Kidney epithelial cell (primary cell): Measurements from ENCODE around the gene PLCG2. TPM values are rescaled to one million over a fixed set of nuclear protein-coding genes. Genes with fewer than 3 reads are reported as not detected.

ENCODE experiments used
- DNase-seq: peaks from one replicate; pipeline ENCODE4 v3.0.0-alpha.2; 2010; ENCODE audit warnings: low read depth
- H3K27me3 ChIP-seq: 2 replicates; pipeline ENCODE4 v1.6.0; 2011; ENCODE audit warnings: low read length; ENCODE audit not compliant: control insufficient read depth, insufficient read depth
- H3K36me3 ChIP-seq: 2 replicates; pipeline ENCODE4 v1.5.1; 2011; ENCODE audit warnings: low read length; ENCODE audit not compliant: control insufficient read depth, insufficient read depth
- H3K4me3 ChIP-seq: 2 replicates; pipeline ENCODE4 v1.5.1; 2011; ENCODE audit warnings: low read depth, mild to moderate bottlenecking, control low read depth, low read length
- total RNA-seq: library from RNA; depleted of rRNA; stranded (reverse); fragments of >200 nt; gene quantifications from 2 replicates; pipeline ENCODE4 v1.2.3, GENCODE V29; 2015
- TF ChIP-seq, protein P1 (sequence below): IDR thresholded peaks from 2 replicates; pipeline ENCODE4 v1.5.1; 2011; ENCODE audit warnings: mild to moderate bottlenecking, moderate library complexity, low read length, control low read depth, inconsistent platforms; ENCODE audit not compliant: insufficient read depth, poor library complexity, severe bottlenecking

PLCG2 gene
- total RNA-seq, 1 donor from 2014 or later = 17.3 TPM

DNA sequence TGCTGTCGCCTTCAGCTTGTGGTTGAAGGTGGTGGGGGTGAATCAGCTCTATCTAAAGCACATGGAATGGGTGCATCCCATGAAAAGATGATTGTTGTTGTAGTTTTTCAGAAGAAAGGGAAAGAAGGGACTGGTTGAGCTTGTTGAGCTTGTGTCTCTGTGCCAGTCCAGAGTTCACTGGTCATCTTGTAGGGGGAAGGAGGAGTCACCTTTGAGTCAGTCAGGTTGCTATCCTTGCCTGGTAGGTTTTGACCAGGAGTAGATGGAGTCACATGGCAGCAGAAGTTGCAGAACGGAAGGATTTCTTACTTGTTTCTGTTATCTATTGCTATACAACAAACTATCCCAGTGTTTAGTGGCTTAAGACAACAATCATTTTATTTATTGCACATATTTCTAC lies 73.3 kb downstream of the PLCG2 start:
- DNase-seq = no peak
- H3K4me3 ChIP-seq = no peak overlapping the region

DNA sequence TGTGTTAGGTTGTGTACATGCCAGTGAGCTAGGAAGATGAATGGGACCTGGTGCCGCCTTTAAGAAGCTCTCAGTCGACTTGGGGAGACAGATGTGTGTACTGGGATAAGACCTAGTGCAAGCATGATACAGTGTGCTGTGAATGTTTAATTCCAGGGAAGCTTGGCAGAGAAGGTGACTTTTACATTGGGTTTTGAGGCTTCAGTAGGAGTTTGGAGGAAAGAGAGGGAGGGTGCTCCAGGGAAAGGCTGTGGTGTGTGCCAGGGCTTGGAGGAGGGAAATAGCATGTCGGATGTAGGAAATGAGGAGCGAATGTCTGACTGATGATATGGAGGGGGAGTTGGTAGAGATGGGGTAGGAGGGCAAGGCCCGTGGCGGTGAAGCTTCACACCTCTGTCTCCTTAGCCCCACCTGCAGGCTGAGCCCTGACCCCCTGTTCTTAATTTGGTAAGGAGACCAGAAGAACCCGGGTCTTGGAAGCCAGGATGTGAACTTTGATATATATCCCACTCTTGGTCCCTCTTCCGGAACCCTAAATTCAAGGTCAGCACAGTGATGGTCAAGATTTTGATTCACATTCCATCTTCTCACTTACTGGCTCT lies 76.6 kb downstream of the PLCG2 start:
- TF ChIP-seq, protein P1, sequence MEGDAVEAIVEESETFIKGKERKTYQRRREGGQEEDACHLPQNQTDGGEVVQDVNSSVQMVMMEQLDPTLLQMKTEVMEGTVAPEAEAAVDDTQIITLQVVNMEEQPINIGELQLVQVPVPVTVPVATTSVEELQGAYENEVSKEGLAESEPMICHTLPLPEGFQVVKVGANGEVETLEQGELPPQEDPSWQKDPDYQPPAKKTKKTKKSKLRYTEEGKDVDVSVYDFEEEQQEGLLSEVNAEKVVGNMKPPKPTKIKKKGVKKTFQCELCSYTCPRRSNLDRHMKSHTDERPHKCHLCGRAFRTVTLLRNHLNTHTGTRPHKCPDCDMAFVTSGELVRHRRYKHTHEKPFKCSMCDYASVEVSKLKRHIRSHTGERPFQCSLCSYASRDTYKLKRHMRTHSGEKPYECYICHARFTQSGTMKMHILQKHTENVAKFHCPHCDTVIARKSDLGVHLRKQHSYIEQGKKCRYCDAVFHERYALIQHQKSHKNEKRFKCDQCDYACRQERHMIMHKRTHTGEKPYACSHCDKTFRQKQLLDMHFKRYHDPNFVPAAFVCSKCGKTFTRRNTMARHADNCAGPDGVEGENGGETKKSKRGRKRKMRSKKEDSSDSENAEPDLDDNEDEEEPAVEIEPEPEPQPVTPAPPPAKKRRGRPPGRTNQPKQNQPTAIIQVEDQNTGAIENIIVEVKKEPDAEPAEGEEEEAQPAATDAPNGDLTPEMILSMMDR = no peak
- H3K4me3 ChIP-seq = no peak overlapping the region
- no peak for DNase-seq
- no peaks in the 10 kb centered on the region for H3K27me3 ChIP-seq
- H3K36me3 ChIP-seq = no peaks in the 10 kb centered on the region

More for the DNA sequence above, 73.3 kb downstream of the PLCG2 start:
- H3K36me3 ChIP-seq = no peaks in the 10 kb centered on the region
- TF ChIP-seq, protein P1 = no peak
- no peaks in the 10 kb centered on the region for H3K27me3 ChIP-seq

GRCh38 chr16:81860287-81861266 lies 81.5 kb downstream of the PLCG2 start:
- TF ChIP-seq, protein P1 = no peak
- Histone ChIP-seq H3K36me3 (no peaks in the 10 kb centered on the region), H3K27me3 (peaks cover 4% of the 10 kb centered on the region), H3K4me3 (no peak overlapping the region)
- DNase-seq = no peak

DNA sequence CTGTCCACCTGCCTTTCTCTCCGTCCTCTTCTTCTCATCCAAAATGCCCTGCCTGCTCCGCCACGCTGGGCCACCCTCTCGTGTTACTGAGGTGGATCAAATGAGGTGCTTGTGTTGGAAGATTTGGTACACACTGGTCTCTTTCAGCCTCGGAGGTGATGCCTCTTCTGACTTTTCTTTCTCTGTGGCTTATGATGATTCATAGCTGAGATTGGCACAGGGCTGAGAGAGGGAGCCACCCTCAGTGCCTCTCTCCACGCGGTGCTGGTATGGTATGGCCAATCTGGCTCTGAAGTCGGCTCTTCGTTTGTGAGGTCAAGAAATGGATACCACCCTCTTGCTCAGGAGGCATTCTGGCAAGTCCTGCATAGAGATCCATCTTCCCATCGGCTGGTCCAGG lies 82.4 kb downstream of the PLCG2 start:
- Histone ChIP-seq H3K4me3 (no peak overlapping the region), H3K27me3 (peaks cover 4% of the 10 kb centered on the region), H3K36me3 (no peaks in the 10 kb centered on the region)
- DNase-seq = no peak
- TF ChIP-seq, protein P1 = no peak

DNA sequence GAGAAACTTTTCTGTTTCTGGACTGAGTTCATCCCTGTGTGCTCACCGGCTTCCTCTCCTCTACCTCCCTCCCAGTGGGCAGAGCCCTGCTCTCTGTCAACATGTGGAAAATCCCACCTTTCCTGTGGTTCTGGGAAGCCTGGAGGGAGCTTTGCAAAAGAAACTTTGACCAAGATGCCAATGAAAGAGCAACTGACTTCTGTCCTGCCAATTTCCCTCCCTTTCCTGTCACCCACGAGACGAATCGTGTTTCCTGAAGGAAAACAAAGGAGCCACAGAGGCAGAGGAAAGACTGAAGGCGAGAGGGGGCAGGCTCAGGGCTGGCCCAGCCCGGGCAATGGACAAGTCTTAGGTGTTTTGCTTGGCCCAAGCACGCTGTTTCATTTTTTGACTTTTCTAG lies 82.8 kb downstream of the PLCG2 start:
- no peak for DNase-seq
- H3K36me3 ChIP-seq = no peaks in the 10 kb centered on the region
- H3K27me3 ChIP-seq = peaks cover 4% of the 10 kb centered on the region
- TF ChIP-seq, protein P1 = no peak
- H3K4me3 ChIP-seq = no peak overlapping the region
